AG08395 (cell line): ENCODE results near the gene PITX2.
"Not testable (repeated sequence)": the region's sequence is repeated elsewhere in the genome, so short reads cannot be mapped to it uniquely, and the experiment has no call there.

ENCODE experiments used
- DNase-seq: peaks from one replicate; pipeline ENCODE4 v3.0.0; 2012; ENCODE audit warnings: mixed read lengths, low spot score

PITX2 gene

GRCh38 chr4:110611968-110612447 is 10.9 kb downstream of the PITX2 start:
- DNase-seq, result no peak

GRCh38 chr4:110610940-110611831 is 11.7 kb downstream of the PITX2 start:
- no peak for DNase-seq

GRCh38 chr4:110610620-110610939 is 12.3 kb downstream of the PITX2 start:
- no peak for DNase-seq

- no peak for DNase-seq
Measured at GRCh38 chr4:110609044-110609750, 13.7 kb downstream of the PITX2 start.

GRCh38 chr4:110605077-110605476 is 17.8 kb downstream of the PITX2 start:
- no peak for DNase-seq

- no peak for DNase-seq
Measured at GRCh38 chr4:110602061-110602460, 20.8 kb downstream of the PITX2 start.

- DNase-seq, result no peak
Measured at GRCh38 chr4:110597582-110597981, 25.3 kb downstream of the PITX2 start.

- DNase-seq, result no peak
Measured at GRCh38 chr4:110596431-110596830, 26.4 kb downstream of the PITX2 start.

- DNase-seq, result no peak
Measured at GRCh38 chr4:110595583-110595982, 27.3 kb downstream of the PITX2 start.

GRCh38 chr4:110589297-110589696 is 33.6 kb downstream of the PITX2 start:
- no peak for DNase-seq

- DNase-seq, result no peak
Measured at GRCh38 chr4:110587666-110588285, 35.1 kb downstream of the PITX2 start.

- peak; percentile 83 for DNase-seq
Measured at GRCh38 chr4:110586131-110586850, 36.6 kb downstream of the PITX2 start.

GRCh38 chr4:110576696-110577095 is 46.2 kb downstream of the PITX2 start:
- DNase-seq, result not testable (repeated sequence)
